ENCODE results near the gene ESPL1. TPM values are rescaled to one million over a fixed set of nuclear protein-coding genes. Genes with fewer than 3 reads are reported as not detected.

Gene ESPL1
- total and polyA plus RNA-seq, 3 donors from 2014 or later = 16.5 to 30.5 (median 24.5) TPM

- Histone ChIP-seq H3K4me3 (peak overlapping the region; percentile 58 to 89), H3K27me3 (no peaks in the 10 kb centered on the region), H3K36me3 (ENCODE audit: low read depth, missing control alignments) (no peaks in the 10 kb centered on the region), H3K4me1 (peaks cover 19% of the 10 kb centered on the region), H3K27ac (peak overlapping the region; percentile 88 to 90), H3K9me3 (no peaks in the 10 kb centered on the region)
- intact Hi-C loops (cut with DNase I; ENCODE audit: low total_unique reads) = loop anchor here (10.0 kb wide), 1 partner anchor 184 kb away; the partner anchor contains the start of genes NPFF and TARBP2
- DNase-seq = no peak
- WGBS, 2 donors = 27 to 32% methylated on average over 10 of the region's 10 CpGs
- no peak for TF ChIP-seq CTCF (IDR thresholded peaks at IDR 0.05)
These were observed 52.5 kb downstream of the ESPL1 start for GRCh38 chr12:53320352-53321195.

- Histone ChIP-seq H3K27ac (peak overlapping the region; percentile 71 to 83), H3K4me3 (peak overlapping the region; percentile 62 to 67), H3K36me3 (ENCODE audit: low read depth, missing control alignments) (no peaks in the 10 kb centered on the region), H3K27me3 (no peaks in the 10 kb centered on the region), H3K9me3 (no peaks in the 10 kb centered on the region), H3K4me1 (peaks cover 19% of the 10 kb centered on the region)
- TF ChIP-seq CTCF (IDR thresholded peaks at IDR 0.05) (no peak), POLR2A (IDR thresholded peaks at IDR 0.05) (no peak)
- DNase-seq = peak; percentile 51
- WGBS, 2 donors = 32 to 34% methylated on average over 25 to 28 of the region's 28 CpGs
- intact Hi-C loops (cut with DNase I; ENCODE audit: low total_unique reads) = loop anchor here (10.0 kb wide), 1 partner anchor 181 kb away; the partner anchor contains the start of genes NPFF and TARBP2
These were observed 56.1 kb downstream of the ESPL1 start for GRCh38 chr12:53324113-53324778.

GRCh38 chr12:53324779-53325510 lies 56.8 kb downstream of the ESPL1 start:
- peaks cover 19% of the 10 kb centered on the region for H3K4me1 ChIP-seq
- H3K27me3 ChIP-seq = no peaks in the 10 kb centered on the region
- DNase-seq = peak; percentile 94
- no peaks in the 10 kb centered on the region for H3K36me3 ChIP-seq (ENCODE audit: low read depth, missing control alignments)
- peak; percentile 55 to 85 (median 76) for TF ChIP-seq CTCF (IDR thresholded peaks at IDR 0.05)
- no peak for TF ChIP-seq POLR2A (IDR thresholded peaks at IDR 0.05)
- H3K27ac ChIP-seq = peak overlapping the region; percentile 71 to 83
- intact Hi-C loops (cut with DNase I; ENCODE audit: low total_unique reads) = loop anchor here (10.0 kb wide), 1 partner anchor 180 kb away; the partner anchor contains the start of genes NPFF and TARBP2
- H3K9me3 ChIP-seq = no peaks in the 10 kb centered on the region
- 0 to 1% methylated on average over 11 to 69 of the region's 69 CpGs for WGBS, 2 donors
- peak overlapping the region; percentile 62 to 67 for H3K4me3 ChIP-seq

- WGBS, 2 donors = 1% methylated on average over 16 to 50 of the region's 50 CpGs
- Histone ChIP-seq H3K4me3 (peak overlapping the region; percentile 62 to 67), H3K9me3 (no peaks in the 10 kb centered on the region), H3K27ac (peak overlapping the region; percentile 71 to 83), H3K4me1 (peaks cover 16% of the 10 kb centered on the region), H3K36me3 (ENCODE audit: low read depth, missing control alignments) (no peaks in the 10 kb centered on the region), H3K27me3 (no peaks in the 10 kb centered on the region)
- TF ChIP-seq CTCF (IDR thresholded peaks at IDR 0.05) (no peak), POLR2A (IDR thresholded peaks at IDR 0.05) (no peak)
- DNase-seq = peak; percentile 33
- intact Hi-C loops (cut with DNase I; ENCODE audit: low total_unique reads) = loop anchor here (10.0 kb wide), 1 partner anchor 179 kb away; the partner anchor contains the start of genes NPFF and TARBP2
These were observed 57.5 kb downstream of the ESPL1 start for GRCh38 chr12:53325511-53326061.
